GM21576 (cell line): ENCODE data around the gene LRMDA.

ENCODE experiments used
- ATAC-seq: cut with Tn5 transposase; IDR thresholded peaks from one replicate; pipeline ENCODE4 v1.9.1; 2021; ENCODE audit warnings: mild to moderate bottlenecking, moderate library complexity; ENCODE audit not compliant: unreplicated experiment

Gene LRMDA

GRCh38 chr10:76333796-76334195 is 902.4 kb downstream of the LRMDA start:
- no peak for ATAC-seq

DNA sequence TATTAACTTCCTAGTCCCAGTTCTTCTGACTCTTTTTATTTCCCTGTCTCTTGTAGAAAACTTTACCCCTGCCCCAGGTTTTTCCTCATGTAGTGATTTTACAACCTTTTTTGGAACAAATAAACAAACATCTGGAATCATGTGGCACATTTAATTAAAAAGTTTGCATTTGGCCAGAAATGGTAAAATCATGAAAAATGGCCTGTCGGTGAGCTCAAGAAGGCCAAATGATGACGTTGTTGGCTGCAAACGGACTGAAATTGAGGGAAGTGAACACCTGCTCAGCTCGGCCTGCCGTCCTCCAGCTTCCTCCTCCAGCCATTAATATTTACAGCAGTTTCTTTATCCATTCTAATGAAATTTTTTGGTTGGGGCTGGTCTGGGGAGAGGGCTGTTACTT is 902.8 kb downstream of the LRMDA start:
- ATAC-seq: no peak

DNA sequence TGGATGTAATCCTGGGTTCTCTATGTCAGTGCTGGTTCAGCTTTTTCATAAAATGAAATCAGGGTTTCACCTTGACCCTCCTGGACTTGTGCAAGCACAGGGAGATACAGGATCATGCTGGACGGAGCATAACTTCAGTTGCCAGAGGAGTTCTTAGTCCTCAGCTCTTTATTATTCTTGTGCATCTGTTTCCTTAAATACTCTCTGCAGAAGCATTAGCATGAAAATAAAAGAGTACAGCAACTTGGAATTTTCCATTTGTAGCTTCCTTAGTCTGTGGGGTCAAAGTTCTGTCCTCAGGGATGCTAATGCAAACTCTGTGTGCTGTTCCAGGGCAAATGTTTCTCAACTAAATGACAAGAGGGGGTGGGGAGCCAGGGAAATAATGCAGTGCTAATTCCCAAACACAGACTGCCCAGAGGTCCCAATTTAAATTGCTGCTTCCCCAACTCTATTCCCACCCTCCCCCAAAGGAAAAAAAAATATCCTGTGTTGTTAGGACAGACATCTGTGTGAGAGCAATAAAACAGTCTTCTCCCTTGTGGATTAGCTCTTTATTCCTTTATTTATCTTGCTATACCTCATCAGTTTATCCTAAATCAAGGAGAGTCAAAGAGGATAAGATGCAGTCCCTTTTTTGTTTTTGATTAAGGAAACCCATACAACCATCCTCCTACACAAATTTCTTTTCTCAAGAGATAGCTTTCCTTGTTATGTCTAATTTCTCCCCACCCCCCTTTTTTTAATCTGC is 905.0 kb downstream of the LRMDA start:
- no peak for ATAC-seq

DNA sequence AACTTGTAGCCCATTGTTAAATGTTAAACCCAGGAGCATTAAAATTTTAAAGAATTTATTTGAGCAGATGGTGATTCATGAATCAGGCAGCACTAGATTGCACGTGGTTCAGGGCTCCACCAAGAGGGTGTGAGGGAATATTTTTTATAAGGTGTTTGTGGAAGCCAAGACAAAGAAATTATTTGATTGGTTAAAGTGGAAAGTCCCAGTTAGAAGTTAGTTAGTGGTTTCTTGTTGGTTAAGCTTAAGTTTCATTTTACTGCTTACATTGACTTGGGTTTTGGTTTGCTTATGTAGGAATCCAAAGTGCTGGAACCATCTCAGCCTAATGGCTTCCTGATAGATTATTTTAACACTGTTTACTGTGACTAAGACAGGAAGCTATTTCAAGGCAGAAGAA is 906.2 kb downstream of the LRMDA start:
- no peak for ATAC-seq

DNA sequence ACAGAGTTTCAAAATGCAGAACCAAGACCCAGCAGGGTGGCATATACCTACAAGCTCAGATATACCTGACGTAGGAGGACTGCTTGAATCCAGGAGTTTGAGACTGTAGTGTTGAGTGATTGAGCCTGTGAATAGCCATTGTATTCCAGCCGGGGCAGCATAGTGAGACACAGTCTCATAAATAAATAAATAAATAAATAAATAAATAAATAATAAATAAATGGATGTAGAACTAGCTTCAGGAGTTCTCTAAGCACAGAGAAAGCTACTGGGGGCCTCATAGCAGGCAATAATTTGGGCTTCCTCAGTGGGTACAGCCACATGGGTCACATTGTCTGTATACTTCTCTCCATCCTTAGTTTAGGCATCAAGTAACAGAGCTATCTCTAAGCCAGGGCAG is 906.8 kb downstream of the LRMDA start:
- ATAC-seq: no peak

- ATAC-seq: no peak
These were observed 910.3 kb downstream of the LRMDA start for GRCh38 chr10:76341740-76342139.

DNA sequence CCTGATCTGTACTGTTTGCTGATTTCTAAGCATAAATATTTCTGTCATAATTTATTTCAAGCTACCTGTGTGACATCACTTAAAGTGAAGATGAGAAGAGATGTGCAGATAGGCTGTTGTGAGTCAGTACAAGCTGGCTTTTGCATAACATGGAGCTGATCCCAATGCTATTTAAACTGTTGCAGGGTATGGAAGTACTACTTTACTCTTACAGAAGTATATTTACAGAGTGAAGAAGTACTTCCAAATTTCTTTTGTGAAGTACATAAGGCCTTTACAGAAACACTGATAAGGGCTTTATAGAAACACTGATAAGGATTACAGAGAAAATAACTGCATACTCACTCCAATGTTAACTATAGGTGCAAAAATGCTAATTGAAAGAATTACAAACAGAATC is 911.6 kb downstream of the LRMDA start:
- ATAC-seq: no peak

GRCh38 chr10:76347832-76348231 is 916.4 kb downstream of the LRMDA start:
- no peak for ATAC-seq

- ATAC-seq: no peak
These were observed 919.2 kb downstream of the LRMDA start for GRCh38 chr10:76350583-76350982.

- ATAC-seq: no peak
These were observed 920.9 kb downstream of the LRMDA start for GRCh38 chr10:76352300-76352699.

DNA sequence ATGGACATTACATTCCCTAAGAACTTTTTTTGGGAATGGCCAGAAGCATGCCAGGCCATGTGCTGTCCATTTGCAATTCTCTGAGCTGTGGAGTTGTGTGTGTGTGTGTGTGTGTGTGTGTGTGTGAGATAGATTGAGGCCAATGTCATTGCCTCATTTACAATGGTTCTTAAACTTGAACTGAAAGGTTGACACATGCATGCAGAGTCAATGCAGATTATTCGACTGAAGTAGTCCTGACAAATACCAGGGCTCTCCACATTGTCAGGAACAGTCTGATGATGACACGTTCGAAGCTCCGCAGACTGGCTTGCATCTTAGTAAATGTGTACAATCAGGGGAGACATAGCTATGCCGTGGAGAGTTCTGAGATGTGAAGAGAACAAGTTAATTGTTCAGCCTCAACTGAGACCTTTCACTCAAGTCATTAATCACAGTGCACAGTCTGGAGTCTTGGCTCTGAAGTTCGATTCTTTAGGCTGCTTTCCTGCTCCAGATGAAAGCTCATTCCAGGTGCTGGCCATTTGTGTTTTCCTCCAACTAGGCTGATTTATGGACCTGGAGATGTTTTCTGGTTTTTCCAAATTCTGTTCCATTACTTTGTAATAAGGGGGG is 921.9 kb downstream of the LRMDA start:
- ATAC-seq: no peak

- no peak for ATAC-seq
These were observed 922.9 kb downstream of the LRMDA start for GRCh38 chr10:76354212-76354738.

- no peak for ATAC-seq
These were observed 923.5 kb downstream of the LRMDA start for GRCh38 chr10:76354921-76355320.

- ATAC-seq: no peak
These were observed 925.1 kb downstream of the LRMDA start for GRCh38 chr10:76356557-76356956.

- ATAC-seq: no peak
These were observed 926.4 kb downstream of the LRMDA start for GRCh38 chr10:76357726-76358415.

- ATAC-seq: no peak
These were observed 927.4 kb downstream of the LRMDA start for GRCh38 chr10:76358743-76359395.

DNA sequence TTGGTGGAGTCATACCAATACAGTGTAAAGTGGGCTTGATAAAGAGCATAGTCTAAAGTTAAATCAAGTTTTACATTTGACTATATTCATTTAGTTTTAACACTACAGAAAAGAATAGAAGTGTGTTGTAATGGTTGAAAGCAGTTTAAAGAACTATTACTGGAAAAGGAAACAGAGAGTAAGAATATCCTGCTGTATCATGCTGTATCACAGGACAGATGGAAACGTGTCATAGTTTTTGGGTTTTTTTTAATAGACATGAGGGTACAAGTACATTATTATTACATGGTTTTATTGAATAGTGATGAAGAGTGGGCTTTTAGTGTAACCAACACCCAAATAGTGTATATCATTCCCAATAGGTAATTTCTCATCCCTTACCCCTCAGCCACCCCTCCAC is 944.3 kb downstream of the LRMDA start:
- ATAC-seq: no peak

DNA sequence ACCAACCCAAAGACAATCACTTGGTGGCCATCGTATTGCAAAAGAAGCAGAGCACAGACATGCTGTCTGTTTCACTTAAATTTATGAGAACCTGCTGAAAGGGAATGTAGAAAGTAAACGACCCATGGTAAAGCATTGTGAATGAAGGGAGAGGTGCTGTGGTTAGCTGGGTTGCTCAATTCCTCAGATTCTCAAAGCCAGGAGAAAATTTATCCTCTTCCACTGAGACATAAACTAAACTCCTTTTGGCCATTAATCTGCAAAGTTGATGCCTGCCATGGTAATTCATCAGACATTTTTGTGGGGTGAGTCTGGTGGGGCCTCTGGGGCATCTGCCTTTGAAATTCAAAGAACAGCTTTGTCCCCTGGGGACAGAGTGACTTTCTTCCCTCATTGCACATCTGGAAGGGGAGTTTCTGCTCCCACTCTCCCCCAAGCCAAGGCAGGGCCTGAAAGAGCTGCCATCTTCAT is 951.0 kb downstream of the LRMDA start:
- ATAC-seq: no peak

DNA sequence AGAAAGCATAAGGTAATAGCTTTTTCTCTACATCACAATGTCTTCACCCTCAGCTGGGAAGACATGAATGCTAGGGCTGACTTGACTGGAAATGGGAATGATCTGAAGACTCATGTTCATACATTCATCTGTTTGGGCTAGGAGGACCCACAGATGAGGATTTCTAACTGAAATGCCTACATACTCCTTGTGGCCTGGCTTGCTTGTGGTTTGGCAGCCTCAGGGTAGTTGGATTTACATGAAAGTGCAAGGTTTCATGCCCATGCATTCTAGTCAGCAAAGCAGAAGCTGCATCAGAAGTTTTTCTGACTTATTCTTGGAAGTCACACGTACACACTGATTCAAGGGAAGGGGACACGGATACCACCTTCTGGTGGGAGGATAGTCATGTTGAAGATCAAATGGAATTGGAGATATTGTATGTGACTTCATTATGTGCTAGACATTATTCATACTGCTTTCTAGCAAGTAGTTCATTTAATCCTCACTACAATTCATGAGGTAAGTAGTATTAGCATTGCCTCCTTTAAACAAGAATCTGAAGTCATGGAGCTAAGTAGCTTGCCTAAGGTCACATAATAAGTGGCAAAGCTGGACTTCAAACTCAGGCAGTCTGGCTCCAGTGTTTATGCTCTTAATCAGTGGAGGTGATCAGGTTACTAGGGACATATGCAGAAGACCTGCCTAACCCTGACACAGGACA is 957.0 kb downstream of the LRMDA start:
- no peak for ATAC-seq

GRCh38 chr10:76393875-76394706 is 962.7 kb downstream of the LRMDA start:
- no peak for ATAC-seq
